A549 (cell line): ENCODE data around the gene CDH11. TPM values are rescaled to one million over a fixed set of nuclear protein-coding genes. Genes with fewer than 3 reads are reported as not detected.

Source experiments
- ATAC-seq, 2 experiments: fragments of 200-7000 bp in 1 of 2; fragments of >200 bp in 1 of 2; cut with Nextera tagmentation in 1 of 2; cut with Tn5 transposase in 1 of 2; 3 replicates each; pipeline versions ENCODE4 v1.8.0 to v1.9.1; 2018 to 2020; ENCODE audit warnings: mild to moderate bottlenecking in 1 of 2, moderate library complexity in 1 of 2
- CTCF ChIA-PET: fragments of 300-600 bp; sonication (Branson Sonifier 250); formaldehyde crosslinking; extraction: SDS; loops from one replicate; lab custom pipeline; 2021; ENCODE audit warnings: antibody characterized with exemption, inconsistent platforms; lab: Yijun Ruan, JAX
- POLR2A ChIA-PET: fragments of 350-600 bp; formaldehyde crosslinking; extraction: SDS; loops from one replicate; lab custom pipeline; 2021; ENCODE audit warnings: antibody characterized with exemption, inconsistent platforms; lab: Yijun Ruan, JAX
- DNase-seq, 2 experiments: peaks; one replicate each; pipeline versions ENCODE4 v3.0.0 to v3.0.0-alpha.2; 2011 to 2016; ENCODE audit warnings: low read depth in 1 of 2, low spot score in 1 of 2
- FAIRE-seq: peaks from 2 replicates; lab custom pipeline; 2011; peaks lifted over from hg19 to GRCh38; lab: Jason Lieb, UNC
- H3K27ac ChIP-seq, 2 experiments: fragments of >200 bp; sonication (Bioruptor Twin); formaldehyde crosslinking; 3 replicates each; pipeline ENCODE4 v1.5.1; 2016 to 2017
- H3K4me1 ChIP-seq: fragments of >200 bp; sonication (Bioruptor Twin); formaldehyde crosslinking; 3 replicates; pipeline ENCODE4 v1.6.1; 2016
- H3K4me2 ChIP-seq: fragments of >200 bp; sonication (Bioruptor Twin); formaldehyde crosslinking; 3 replicates; pipeline ENCODE4 v1.6.1; 2016
- H3K4me3 ChIP-seq: fragments of >200 bp; sonication (Bioruptor Twin); formaldehyde crosslinking; 3 replicates; pipeline ENCODE4 v1.5.1; 2016
- H3K9me3 ChIP-seq: fragments of >200 bp; sonication (Bioruptor Twin); formaldehyde crosslinking; 3 replicates; pipeline ENCODE4 v1.6.1; 2016
- CEBPB ChIP-seq, 2 experiments: fragments of >200 bp in 1 of 2; sonication (Bioruptor Twin) in 1 of 2; formaldehyde crosslinking in 1 of 2; IDR thresholded peaks; 2 replicates each; pipeline ENCODE4 v1.6.1; 2012 to 2016
- CHD4 ChIP-seq: fragments of 200-600 bp; sonication (generic); IDR thresholded peaks from 2 replicates; pipeline ENCODE4 v1.6.1; 2016; ENCODE audit warnings: antibody characterized with exemption, mild to moderate bottlenecking, borderline replicate concordance
- ESRRA ChIP-seq: fragments of 150-350 bp; IDR thresholded peaks from 2 replicates; pipeline ENCODE4 v1.6.1; 2014; ENCODE audit warnings: mild to moderate bottlenecking, low read length, borderline replicate concordance
- FOSL2 ChIP-seq, 2 experiments: fragments of 450-650 bp in 1 of 2; fragments of >200 bp in 1 of 2; sonication (Bioruptor Twin) in 1 of 2; formaldehyde crosslinking; IDR thresholded peaks; 2 replicates each; pipeline versions ENCODE4 v1.5.0 to v1.6.1; 2016 to 2020; ENCODE audit warnings: mild to moderate bottlenecking in 1 of 2, moderate library complexity in 1 of 2
- GATA3 ChIP-seq: IDR thresholded peaks from 2 replicates; pipeline ENCODE4 v1.6.1; 2012; ENCODE audit warnings: borderline replicate concordance
- HMGXB4 ChIP-seq: fragments of 250-450 bp; sonication (Bioruptor Pico); IDR thresholded peaks from 2 replicates; pipeline ENCODE4 v1.5.0; 2021; ENCODE audit warnings: mild to moderate bottlenecking, moderate library complexity, borderline replicate concordance
- MAX ChIP-seq: IDR thresholded peaks from 2 replicates; pipeline ENCODE4 v1.6.1; 2012
- MAZ ChIP-seq: fragments of 150-350 bp; IDR thresholded peaks from 2 replicates; pipeline ENCODE4 v1.6.1; 2014; ENCODE audit warnings: antibody characterized with exemption, low read depth, low read length, borderline replicate concordance
- MYC ChIP-seq: IDR thresholded peaks from 2 replicates; pipeline ENCODE4 v1.6.1; 2012; ENCODE audit warnings: mild to moderate bottlenecking, inconsistent platforms, low read length, improper control_type of control experiment, borderline replicate concordance
- NFE2L2 ChIP-seq: fragments of 150-350 bp; conservative IDR thresholded peaks from 2 replicates; pipeline ENCODE4 v1.6.1; 2014; ENCODE audit warnings: low read length
- RARB ChIP-seq: fragments of 250-450 bp; sonication (Bioruptor Pico); IDR thresholded peaks from 2 replicates; pipeline ENCODE4 v1.8.0; 2021; ENCODE audit warnings: mild to moderate bottlenecking, moderate library complexity
- RNF2 ChIP-seq: fragments of 200-600 bp; sonication (generic); IDR thresholded peaks from 2 replicates; pipeline ENCODE4 v1.6.1; 2016; ENCODE audit warnings: low read depth, mild to moderate bottlenecking, antibody characterized with exemption, moderate library complexity, borderline replicate concordance
- SMC3 ChIP-seq: fragments of >200 bp; sonication (Bioruptor Twin); formaldehyde crosslinking; IDR thresholded peaks from 3 replicates; pipeline ENCODE4 v1.6.1; 2018; ENCODE audit warnings: inconsistent platforms
- TFCP2L1 ChIP-seq: fragments of 250-450 bp; sonication (Bioruptor Pico); IDR thresholded peaks from 2 replicates; pipeline ENCODE4 v1.5.0; 2021; ENCODE audit warnings: mild to moderate bottlenecking
- USF2 ChIP-seq: fragments of 450-650 bp; IDR thresholded peaks from 2 replicates; pipeline ENCODE4 v1.6.1; 2014; ENCODE audit warnings: antibody characterized with exemption
- WGBS: methylation state at CpG from one replicate; pipeline ENCODE4 v1.1.6; 2017; ENCODE audit errors: missing lambda C conversion rate; 5-methylcytosine and 5-hydroxymethylcytosine counted together
- polyA plus RNA-seq, 4 experiments: library from polyadenylated mRNA; depleted of rRNA in 3 of 4; stranded (reverse); fragments of >200 nt; fragmentation: RNase III in 1 of 4; extraction: RNeasy Plus Mini Kit Qiagen cat#74134 plus additional on column Dnase treatment in 1 of 4; gene quantifications; 2 replicates in 3 of 4; 3 replicates in 1 of 4; pipeline ENCODE4 v1.2.3, GENCODE V29; 2011 to 2017

CDH11 gene
- polyA plus RNA-seq, 2 of the 4 experiments (the other 2 are of a cell fraction) = 0.72 to 1.1 TPM

GRCh38 chr16:65124212-65124548 is 2.3 kb upstream of the CDH11 start:
- H3K4me2 ChIP-seq = no peak overlapping the region
- no peak for FAIRE-seq
- H3K4me1 ChIP-seq = peaks cover 17% of the 10 kb centered on the region; the same call in 2 of the 3 replicates
- ChIA-PET CTCF (interaction anchor here (1.2 to 1.6 kb wide), 2 partner anchors 17 to 1763 kb away, joined by 3 read pairs; no protein-coding TSS in a partner anchor), POLR2A (interaction anchor here (0.6 kb wide), 1 partner anchor 56 kb away, joined by 3 read pairs; no protein-coding TSS in a partner anchor)
- no peak for DNase-seq
- no peak overlapping the region for H3K27ac ChIP-seq
- no peak for ATAC-seq
- WGBS = 50% methylated on average over 7 of the region's 7 CpGs
- H3K4me3 ChIP-seq = no peak overlapping the region
- TF ChIP-seq RNF2 (no peak), MYC (no peak), SMC3 (no peak), TFCP2L1 (CRISPR knock-in tag) (no peak), USF2 (no peak), NFE2L2 (no peak), FOSL2 (IDR thresholded peaks at IDR 0.05) (no peak), FOSL2 (CRISPR knock-in tag; IDR thresholded peaks at IDR 0.05) (no peak)
- H3K9me3 ChIP-seq = no peaks in the 10 kb centered on the region

- CTCF ChIA-PET = interaction anchor here (1.2 to 1.6 kb wide), 2 partner anchors 17 to 1762 kb away, joined by 3 read pairs; no protein-coding TSS in a partner anchor
- TF ChIP-seq HMGXB4 (CRISPR knock-in tag) (no peak), CHD4 (no peak)
- ATAC-seq (no peak; a peak in 2 of 6 replicates), FAIRE-seq (no peak), DNase-seq (no peak)
- H3K4me3 ChIP-seq = peak overlapping the region; percentile 36; the same call in 2 of the 3 replicates
- H3K4me2 ChIP-seq = peak overlapping the region; percentile 80
- no peak overlapping the region for H3K27ac ChIP-seq
- WGBS = 35% methylated on average over 33 of the region's 51 CpGs
- POLR2A ChIA-PET = interaction anchor here (0.6 kb wide), 1 partner anchor 56 kb away, joined by 3 read pairs; no protein-coding TSS in a partner anchor
- peaks cover 17% of the 10 kb centered on the region; the same call in 2 of the 3 replicates for H3K4me1 ChIP-seq
- no peaks in the 10 kb centered on the region for H3K9me3 ChIP-seq
These were observed 1.7 kb upstream of the CDH11 start for GRCh38 chr16:65123396-65124211.

GRCh38 chr16:65122724-65123395 is 997 bp upstream of the CDH11 start:
- H3K4me1 ChIP-seq = peaks cover 17% of the 10 kb centered on the region; the same call in 2 of the 3 replicates
- no peak; a peak in 2 of 6 replicates for ATAC-seq
- TF ChIP-seq ESRRA = no peak
- TF ChIP-seq RARB (CRISPR knock-in tag) = no peak
- TF ChIP-seq USF2 = no peak
- no peak for TF ChIP-seq MAX
- no peak for TF ChIP-seq MAZ
- no peak for TF ChIP-seq GATA3
- TF ChIP-seq CEBPB (IDR thresholded peaks at IDR 0.05) = no peak
- TF ChIP-seq, all 56 proteins: peak for 0
- Histone ChIP-seq H3K4me2 (peak overlapping the region; percentile 80), H3K27ac (no peak overlapping the region), H3K9me3 (no peaks in the 10 kb centered on the region), H3K4me3 (peak overlapping the region; percentile 36)
- 10% methylated on average over 29 of the region's 48 CpGs for WGBS
- DNase-seq (no peak), FAIRE-seq (no peak)
- POLR2A ChIA-PET = no interaction called here
- CTCF ChIA-PET = interaction anchor here (1.2 to 1.6 kb wide), 2 partner anchors 18 to 1761 kb away, joined by 3 read pairs; no protein-coding TSS in a partner anchor
